ENCODE results near the gene SNRNP40.

The SNRNP40 gene

DNA sequence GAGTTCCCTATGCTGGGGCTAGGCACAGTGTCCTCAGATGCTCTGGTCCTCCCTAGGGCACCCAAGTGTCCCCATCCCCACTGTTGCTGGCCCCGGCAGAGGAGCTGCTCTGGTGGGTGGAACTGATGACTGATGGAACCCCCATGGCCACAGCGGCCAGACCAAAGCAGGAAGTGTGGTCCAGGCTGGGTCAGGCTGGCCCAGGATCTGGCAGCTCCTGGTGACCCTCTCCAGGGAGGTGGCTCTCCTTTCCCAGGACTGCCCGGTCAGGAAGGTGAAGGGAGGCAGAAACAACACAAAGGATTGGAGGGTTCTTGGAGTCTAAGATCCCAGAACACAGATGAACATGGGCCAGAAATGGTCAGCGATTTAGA lies 58.0 kb downstream of the SNRNP40 start:
- no peak for TF ChIP-seq CTCF (IDR thresholded peaks at IDR 0.05)
- Histone ChIP-seq H3K27ac (no peak overlapping the region), H3K36me3 (no peaks in the 10 kb centered on the region), H3K4me1 (peaks cover 0 to 16% (median 10%) of the 10 kb centered on the region in 4 donors), H3K9me3 (no peaks in the 10 kb centered on the region), H3K27me3 (peaks cover 0 to 73% of the 10 kb centered on the region in 2 donors), H3K4me3 (no peak overlapping the region)
- intact Hi-C loops (cut with DNase I; ENCODE audit: low total_unique reads), result no loop called here
- no peak for DNase-seq

DNA sequence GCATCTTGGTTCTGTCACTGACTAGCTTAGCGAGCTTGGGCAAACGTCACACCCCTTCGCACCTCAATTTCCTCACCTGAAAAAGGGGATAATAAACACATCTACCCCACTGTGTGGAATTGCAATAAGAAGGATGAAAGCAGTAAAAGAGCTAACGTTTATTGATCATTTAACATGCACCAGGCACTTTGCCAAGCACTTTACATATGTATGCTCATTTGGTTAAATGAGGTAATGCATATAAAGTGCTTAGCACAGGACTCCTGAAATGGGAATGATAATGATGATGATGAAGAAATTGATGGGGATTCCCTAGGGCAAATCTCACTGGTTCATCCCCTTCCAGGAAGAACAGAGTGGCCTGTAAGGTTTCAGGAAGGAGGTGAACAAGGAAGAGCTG lies 61.7 kb downstream of the SNRNP40 start:
- Histone ChIP-seq H3K4me3 (no peak overlapping the region), H3K9me3 (no peaks in the 10 kb centered on the region), H3K27me3 (peaks cover 0 to 62% of the 10 kb centered on the region in 2 donors), H3K4me1 (peaks cover 0 to 14% (median 9%) of the 10 kb centered on the region in 4 donors), H3K36me3 (no peaks in the 10 kb centered on the region), H3K27ac (no peak overlapping the region)
- no peak for TF ChIP-seq CTCF (IDR thresholded peaks at IDR 0.05)
- intact Hi-C loops (cut with DNase I; ENCODE audit: low total_unique reads), result no loop called here
- no peak for DNase-seq

GRCh38 chr1:31234123-31234708 lies 62.4 kb downstream of the SNRNP40 start:
- no peak for TF ChIP-seq CTCF (IDR thresholded peaks at IDR 0.05)
- H3K4me3 ChIP-seq, result no peak overlapping the region
- intact Hi-C loops (cut with DNase I; ENCODE audit: low total_unique reads), result no loop called here
- H3K27ac ChIP-seq, result no peak overlapping the region
- H3K4me1 ChIP-seq, result peaks cover 0 to 7% (median 6%) of the 10 kb centered on the region in 4 donors
- no peaks in the 10 kb centered on the region for H3K36me3 ChIP-seq
- peaks cover 0 to 56% of the 10 kb centered on the region in 2 donors for H3K27me3 ChIP-seq
- no peak for DNase-seq
- no peaks in the 10 kb centered on the region for H3K9me3 ChIP-seq

GRCh38 chr1:31232689-31233088 lies 63.9 kb downstream of the SNRNP40 start:
- TF ChIP-seq CTCF (IDR thresholded peaks at IDR 0.05), result no peak

GRCh38 chr1:31231802-31232201 lies 64.8 kb downstream of the SNRNP40 start:
- peaks cover 0 to 33% of the 10 kb centered on the region in 2 donors for H3K27me3 ChIP-seq
- DNase-seq, result no peak
- H3K4me1 ChIP-seq, result no peaks in the 10 kb centered on the region
- H3K4me3 ChIP-seq, result no peak overlapping the region
- H3K36me3 ChIP-seq, result no peaks in the 10 kb centered on the region
- intact Hi-C loops (cut with DNase I; ENCODE audit: low total_unique reads), result no loop called here
- no peak overlapping the region for H3K27ac ChIP-seq
- TF ChIP-seq CTCF (IDR thresholded peaks at IDR 0.05), result no peak
- no peaks in the 10 kb centered on the region for H3K9me3 ChIP-seq

More at GRCh38 chr1:31232689-31233088, 63.9 kb downstream of the SNRNP40 start:
- intact Hi-C loops (cut with DNase I; ENCODE audit: low total_unique reads), result no loop called here
- Histone ChIP-seq H3K27me3 (peaks cover 0 to 41% of the 10 kb centered on the region in 2 donors), H3K4me1 (no peaks in the 10 kb centered on the region), H3K36me3 (no peaks in the 10 kb centered on the region), H3K9me3 (no peaks in the 10 kb centered on the region), H3K27ac (no peak overlapping the region), H3K4me3 (no peak overlapping the region)
- DNase-seq, result no peak

DNA sequence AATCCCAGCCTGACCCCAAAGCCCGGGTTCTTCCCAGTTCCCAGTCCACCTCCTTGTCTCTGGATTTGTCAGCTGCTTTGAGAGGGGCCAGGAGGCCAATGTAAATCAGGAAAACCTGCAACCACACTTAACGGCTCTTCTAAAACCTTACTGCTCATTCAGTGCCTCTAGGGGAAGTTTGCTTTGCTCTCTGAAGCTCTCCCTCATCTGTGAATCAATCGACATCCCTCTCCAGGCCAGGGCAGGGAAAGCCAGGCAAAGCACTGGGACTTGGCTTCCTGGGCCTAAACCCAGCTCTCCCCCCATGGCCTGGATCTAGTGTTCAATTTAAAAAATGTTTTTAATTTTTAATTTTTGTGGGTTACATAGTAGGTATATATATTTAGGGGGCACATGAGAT lies 66.2 kb downstream of the SNRNP40 start:
- no peaks in the 10 kb centered on the region for H3K9me3 ChIP-seq
- no peak overlapping the region for H3K27ac ChIP-seq
- H3K36me3 ChIP-seq, result no peaks in the 10 kb centered on the region
- H3K27me3 ChIP-seq, result peaks cover 0 to 21% of the 10 kb centered on the region in 2 donors
- H3K4me1 ChIP-seq, result no peaks in the 10 kb centered on the region
- intact Hi-C loops (cut with DNase I; ENCODE audit: low total_unique reads), result no loop called here
- no peak overlapping the region for H3K4me3 ChIP-seq
- no peak for TF ChIP-seq CTCF (IDR thresholded peaks at IDR 0.05)
- no peak for DNase-seq
